DMS 273 (cell line): ENCODE results near the gene ESRP2.

ENCODE experiments used
- DNase-seq: peaks from one replicate; lab custom pipeline; 2025; ENCODE audit not compliant: unreplicated experiment; lab: John Stamatoyannopoulos, UW

Gene ESRP2

DNA sequence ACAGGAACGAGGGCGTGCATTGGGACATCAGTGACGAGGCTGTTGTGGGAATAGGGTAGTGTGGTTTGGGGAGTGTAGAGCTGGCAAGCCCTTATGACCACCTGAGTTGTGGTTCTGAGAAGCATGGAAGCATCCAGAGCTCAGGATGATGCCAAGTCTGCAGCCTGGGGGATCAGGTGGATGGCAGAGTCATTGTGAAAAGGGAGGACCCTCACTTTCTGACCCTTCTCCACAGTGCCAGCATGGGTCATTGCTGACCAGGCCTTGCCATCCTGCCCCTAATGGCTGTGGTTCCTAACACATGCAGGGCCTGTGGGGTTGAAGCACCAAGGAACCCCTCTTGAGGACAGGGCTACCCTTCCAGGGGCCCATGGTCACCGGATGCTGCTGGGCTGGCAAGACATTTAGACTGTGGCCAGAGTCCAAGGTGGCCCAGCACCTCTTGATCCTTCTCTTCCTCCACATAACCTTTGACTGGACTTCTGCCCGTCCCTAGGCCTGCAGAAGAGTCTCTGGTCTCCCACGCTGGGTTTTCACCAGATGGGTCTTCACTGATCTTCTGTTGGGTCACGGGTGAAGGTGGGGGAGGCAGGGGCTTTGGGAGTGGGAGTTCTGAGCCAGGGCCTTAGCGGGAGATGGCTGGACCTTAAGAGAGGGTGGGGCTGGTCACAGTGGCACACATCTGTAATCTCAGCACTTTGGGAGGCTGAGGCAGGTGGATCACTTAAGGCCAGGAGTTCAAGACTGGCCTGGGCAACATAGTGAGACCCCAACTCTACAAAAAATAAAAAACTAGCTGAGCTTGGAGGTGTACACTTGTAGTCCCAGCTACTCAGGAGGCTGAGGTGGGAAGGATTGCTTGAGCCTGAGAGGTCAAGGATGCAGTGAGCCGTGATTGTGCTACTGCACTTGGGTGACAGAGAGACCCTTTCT is 7.3 kb upstream of the ESRP2 start:
- no peak for DNase-seq

DNA sequence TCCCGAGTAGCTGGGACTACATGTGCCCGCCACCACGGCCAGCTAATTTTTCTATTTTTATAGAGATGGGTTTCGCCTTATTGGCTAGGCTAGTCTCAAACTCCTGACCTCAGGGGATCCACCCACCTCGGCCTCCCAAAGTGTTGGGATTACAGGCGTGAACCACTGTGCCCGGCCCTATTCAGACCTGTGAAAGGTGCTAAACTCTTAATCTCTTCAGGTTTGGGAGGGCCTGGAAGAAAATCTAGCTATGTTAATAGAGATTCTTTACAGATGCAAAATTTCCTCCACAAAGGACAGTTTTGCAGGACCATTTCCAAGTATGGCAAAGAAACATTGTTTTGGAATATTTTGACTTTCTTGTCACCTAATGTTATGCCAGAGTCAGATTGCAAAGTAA is 6.2 kb upstream of the ESRP2 start:
- DNase-seq: no peak

DNA sequence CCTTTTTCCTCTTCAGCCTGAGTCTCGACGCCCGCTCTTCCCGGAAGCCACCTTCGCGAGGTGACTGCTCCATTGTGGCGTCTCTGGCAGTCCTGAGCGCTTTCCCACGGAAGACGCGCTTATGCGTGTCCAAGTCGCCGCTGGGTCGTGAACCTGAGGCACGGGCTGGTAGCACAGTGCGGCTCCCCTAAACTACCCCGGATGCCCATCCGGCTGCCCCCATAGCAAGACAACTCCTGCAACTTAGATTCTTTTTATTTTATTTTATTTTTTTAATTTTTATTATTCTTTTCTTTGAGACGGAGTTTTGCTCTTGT is 2.1 kb upstream of the ESRP2 start:
- no peak for DNase-seq

DNA sequence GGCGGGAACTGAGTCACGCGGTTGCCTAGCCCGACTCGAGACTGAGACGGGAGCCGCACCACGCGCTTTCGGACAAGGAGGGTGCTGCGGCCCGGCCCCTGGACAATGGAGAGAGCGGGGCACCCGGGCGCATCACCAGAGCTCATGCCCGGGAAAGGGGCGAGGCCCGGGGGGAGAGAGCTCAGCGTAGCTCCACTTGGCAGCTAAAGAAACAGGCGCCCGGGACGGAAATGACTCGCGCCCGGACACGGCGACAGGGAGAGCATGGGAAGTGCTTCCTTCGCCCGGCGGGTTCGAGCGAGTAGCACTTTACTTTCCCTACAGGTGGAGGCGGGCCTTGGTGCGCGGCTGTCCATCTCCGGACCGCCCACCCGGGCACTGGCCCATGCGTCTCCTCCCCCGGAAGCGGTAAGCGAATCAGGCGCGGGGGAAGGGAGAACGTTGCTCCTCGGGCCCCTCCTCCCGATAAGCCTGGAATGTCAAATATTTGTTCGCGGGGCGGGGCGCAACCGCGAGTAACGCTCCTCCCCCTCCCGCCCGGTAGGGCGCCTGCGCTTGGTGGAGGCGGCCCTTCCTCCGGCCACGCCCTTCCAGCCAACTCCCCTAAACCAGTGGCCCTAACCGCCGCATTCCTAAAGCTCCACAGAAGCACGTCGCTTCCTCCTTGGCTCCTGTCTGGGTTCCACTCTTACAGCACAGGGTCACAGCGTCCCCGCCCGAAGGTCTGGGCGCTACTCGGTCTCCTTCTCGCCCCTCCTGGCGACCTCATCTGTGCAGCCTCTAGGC is 1.5 kb upstream of the ESRP2 start:
- DNase-seq: peak; percentile 99

DNA sequence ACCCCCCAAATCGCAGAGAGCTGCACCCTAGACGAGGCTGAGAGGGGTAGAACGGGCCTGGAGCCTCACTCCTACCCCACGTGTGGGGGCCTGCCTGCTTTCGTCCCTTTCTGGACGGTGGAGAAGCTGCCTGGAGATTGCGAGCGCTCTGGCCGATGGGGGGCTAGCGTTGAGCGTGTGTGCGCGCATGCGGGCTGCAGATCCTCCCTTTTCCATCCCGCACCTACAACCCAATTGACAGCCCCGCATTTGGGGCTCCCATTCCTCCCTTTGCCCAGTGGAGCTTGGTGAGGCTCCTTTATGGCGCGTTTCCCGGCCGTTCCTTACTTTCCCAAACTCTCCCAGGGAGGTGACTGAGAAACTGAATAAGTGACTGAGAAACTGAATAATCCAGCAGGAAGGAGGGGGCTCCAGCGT is 907 bp upstream of the ESRP2 start:
- DNase-seq: no peak

DNA sequence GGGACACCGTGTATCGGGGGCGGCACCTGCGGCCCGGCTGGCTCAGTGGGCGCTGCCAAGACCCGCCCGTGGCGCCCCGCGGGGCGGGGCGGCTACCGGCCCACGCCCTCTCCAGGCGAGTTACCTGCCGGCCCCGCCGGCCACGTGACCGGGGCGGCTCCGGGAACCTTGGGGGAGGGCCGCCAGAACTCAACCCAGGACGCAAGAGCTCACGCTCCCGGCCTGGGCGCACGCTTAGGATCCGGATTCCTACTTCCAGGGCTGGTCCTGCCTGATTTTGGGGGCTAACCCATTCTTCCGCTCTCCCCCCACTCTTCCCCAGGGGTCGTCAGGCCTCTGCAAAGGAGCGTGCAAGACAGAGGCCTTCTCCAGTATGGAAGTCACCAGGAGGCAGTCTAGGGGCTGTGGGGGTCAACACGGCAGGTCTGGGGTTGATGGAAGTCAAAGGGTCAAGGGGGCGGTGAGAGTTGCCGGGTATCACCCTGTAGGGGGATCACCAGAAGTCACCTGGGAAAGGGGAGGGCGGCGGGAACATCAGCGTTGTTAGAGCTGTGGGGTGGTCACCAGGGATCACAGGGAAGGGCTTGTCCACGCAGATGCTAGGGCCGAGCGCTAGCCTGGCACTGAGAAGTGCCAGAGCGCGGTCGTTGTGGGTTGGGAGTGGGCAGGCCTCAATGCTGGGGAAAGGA is 354 bp upstream of the ESRP2 start:
- peak; percentile 52 for DNase-seq

DNA sequence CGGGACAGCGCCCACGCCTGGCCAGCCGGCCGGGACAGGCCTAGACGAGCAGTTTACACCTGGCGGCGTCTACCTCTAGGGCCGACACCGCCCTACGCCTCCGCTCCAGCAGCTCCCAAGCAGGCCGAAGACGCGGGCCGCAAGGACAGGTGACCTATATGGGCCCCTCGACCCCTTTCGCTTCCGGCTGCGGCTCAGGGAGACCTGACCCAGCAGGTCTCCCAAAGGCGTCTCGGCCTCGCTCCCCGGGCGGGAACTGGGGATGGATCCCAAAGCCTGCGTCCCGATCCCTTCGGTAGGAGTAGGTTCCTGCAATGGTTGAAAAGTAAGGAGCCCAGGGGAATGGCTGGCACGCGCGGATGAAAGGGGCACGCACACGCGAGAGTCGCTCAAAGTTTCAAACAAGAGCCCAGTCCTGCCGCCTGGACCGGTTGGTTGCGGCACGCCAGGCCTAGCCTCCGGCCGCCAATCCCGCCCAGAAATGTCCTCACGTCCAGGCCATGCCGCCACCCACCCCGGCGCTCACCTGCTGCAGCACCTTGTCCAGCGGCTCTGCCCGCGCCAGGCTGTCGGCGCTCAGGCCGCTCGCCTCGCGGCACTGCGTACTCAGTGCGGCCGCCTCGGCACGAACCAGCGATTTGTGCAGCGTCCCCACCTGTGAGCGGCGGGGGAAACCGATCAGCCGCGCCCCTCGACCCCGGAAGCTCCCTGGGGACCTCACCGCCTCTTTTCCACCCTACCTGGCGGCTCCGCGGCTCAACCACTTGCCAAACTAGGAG is 630 bp downstream of the ESRP2 start:
- no peak for DNase-seq

DNA sequence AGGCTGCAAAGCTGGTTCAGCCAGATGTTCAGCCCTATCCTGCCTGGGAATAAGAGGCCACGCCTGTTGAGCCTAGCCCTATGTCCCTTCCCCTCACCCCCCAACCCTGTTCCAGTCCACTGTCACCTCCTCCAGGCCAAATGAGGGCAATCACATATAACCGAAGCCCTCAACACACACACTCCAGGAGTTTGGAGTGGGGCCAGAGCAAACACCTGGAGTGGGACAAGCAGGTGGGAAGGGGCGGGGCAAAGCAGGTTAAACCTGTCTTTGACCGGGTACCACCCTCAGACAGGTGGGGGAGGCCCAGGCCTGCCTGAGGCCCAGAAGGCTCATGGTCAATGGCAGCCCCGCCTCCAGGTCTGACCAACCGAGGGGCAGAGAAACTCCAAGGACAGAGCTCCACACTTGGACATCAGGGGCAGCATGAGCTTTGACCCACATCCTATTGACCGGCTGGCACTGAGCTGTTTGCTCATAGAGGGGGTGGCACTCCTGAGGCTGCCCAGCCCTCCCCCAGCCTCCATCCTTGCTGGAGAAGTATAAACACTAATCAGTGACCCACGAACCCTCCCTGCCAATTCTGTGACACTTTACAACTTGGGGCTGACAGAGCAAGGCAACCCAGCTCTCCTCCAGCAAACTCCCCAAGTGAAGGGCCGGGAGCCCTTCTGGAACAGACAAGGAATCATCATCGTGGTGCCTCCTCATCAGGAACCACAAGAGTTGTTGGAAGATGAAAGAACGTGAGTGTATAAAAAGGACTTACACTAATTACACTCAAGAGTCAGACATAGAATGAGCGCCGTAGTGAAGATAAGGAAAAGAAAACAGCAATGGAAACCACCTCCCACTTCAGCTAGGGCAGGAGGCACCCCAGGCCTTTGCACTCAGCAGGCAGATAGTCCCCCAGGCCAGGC is 1.5 kb downstream of the ESRP2 start:
- peak; percentile 49 for DNase-seq

DNA sequence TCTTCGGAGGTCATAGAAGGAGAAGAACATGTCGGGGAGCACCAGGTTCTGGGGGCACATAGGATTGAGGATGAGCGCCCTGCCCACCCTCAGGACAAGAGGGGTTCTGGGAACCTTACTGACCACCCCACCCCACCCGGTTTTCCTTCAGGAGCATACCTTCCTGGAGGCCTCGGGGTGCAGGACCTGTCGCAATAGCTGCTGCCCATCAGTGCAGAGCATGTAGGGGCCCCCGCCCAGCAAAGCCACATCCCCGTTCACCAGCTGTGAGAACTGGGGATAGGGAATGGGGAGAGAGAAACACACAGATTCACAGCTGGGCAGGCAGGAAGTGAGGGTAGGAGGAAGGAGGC is 2.1 kb downstream of the ESRP2 start:
- DNase-seq: no peak

DNA sequence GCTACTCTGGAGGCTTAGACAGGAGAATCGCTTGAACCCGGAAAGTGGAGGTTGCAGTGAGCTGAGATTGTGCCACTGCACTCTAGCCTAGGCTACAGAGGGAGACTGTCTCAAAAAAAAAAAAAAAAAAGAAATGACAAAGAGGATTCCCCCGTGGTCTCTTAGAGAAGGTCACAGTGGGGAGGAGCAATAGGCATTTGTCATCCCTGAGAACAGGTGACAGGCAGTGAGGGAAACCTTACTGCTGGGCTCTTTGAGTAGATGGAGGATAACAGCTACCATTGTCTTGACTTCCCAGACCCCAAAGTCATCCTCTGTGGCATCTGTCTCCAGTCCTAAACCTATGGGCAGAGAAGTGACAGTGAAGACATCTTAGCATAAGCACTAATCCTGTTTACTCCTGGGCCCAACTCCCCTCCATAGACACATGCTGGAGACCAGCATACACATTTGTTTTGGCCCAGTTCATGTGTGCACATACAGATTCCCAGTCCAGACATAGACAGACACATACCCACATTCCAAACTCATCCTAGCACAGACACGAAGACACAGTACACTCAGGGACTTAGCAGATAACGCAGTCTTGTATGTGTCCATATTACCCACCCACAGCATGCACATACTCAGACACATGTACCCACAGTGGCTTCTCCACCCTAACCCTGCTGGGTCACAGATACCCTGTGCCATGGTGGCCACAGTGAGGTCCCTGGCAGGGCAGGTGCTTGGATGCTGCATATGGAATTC is 2.7 kb downstream of the ESRP2 start:
- no peak for DNase-seq

DNA sequence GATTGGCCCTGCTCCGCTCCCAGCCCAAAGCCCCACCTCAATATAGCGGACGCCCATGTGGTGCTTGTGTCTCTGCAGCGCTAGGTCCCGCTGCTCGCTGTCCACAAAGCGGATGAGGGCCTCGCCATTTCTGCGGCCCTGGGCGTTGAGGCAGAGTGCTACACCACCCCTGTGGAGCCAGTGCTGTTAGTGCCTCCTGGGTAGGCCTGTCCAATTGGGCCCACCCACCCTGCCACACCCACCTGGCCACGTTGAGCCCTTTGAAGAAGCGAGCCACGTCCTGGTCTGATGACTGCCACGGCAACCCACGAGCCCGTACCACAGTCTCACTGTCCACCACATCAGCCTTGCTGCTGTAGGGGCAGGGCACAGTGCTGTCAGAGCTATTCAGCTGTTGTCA is 3.6 kb downstream of the ESRP2 start:
- no peak for DNase-seq

DNA sequence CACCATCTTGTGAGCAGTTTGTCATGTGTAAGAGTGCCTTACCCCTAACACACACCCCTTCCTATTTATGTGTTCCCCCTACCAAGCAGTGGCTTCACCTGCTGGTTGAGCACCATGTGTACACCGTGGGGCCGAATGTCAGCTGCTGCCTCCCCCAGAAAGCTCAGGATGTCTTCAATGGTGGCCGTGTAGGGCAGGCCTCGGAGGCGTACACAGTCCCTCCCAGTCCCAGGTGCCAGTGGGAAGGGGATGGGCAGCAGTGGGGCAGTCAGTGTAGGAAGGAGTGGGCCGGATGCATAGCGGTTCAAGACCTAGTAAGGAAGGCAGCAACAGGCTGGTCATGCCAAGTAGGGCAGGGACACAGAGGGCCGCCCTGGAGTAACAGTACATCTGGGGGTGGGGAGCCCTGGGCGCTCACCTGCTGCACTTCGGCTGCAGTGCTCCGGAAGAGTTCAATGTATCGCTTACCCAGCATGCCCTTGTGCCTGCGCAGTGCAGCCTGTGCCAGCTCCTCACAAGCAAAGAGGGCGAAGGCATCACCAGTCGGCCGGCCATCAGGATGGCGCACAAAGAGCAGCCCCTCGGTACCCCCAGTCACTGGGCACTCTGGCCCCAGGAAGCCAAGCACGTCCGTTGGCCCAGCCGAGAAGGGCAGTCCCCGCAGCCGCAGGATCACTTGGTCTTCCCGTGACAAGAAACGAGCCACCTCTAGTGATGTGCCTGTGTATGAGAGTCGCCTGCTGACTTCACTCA is 4.4 kb downstream of the ESRP2 start:
- DNase-seq: no peak

DNA sequence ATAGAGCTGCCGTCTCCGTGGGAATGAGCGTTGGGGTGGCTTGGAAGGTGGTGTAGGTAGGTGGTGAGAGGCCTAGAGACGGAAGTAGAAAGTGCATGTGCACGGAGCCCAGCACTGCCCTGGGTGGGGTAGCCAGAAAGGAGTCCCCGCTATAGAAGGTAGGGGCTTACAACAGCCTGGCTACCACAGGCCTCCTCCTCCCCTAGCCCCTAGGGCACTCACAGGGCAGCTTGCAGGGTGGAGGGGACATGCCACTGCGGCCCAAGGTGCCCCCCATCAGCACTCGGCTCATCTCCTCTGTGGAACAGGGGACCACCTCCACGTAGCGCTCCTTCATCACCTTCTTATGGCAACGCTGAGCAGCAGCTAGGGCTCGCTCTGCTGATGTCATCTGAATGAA is 5.0 kb downstream of the ESRP2 start:
- DNase-seq: no peak

DNA sequence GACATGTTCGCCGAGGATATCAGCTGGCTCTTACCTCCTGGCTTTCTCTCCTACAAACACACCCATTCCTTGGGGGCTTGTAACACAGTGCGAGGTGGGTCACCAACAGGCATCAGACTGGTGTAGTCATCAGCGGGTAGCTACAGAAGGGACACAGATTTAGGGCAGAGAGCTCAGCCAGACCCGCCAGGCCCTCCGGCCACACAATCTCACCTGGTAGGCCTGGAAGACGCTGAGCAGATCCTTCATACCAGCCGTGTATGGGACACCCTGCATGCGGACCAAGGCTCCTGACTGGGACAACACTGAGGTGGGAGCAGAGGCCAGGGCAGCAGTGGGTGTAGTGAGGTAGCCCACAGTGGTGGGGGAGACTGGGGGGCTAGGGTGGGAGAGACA is 5.8 kb downstream of the ESRP2 start:
- no peak for DNase-seq

DNA sequence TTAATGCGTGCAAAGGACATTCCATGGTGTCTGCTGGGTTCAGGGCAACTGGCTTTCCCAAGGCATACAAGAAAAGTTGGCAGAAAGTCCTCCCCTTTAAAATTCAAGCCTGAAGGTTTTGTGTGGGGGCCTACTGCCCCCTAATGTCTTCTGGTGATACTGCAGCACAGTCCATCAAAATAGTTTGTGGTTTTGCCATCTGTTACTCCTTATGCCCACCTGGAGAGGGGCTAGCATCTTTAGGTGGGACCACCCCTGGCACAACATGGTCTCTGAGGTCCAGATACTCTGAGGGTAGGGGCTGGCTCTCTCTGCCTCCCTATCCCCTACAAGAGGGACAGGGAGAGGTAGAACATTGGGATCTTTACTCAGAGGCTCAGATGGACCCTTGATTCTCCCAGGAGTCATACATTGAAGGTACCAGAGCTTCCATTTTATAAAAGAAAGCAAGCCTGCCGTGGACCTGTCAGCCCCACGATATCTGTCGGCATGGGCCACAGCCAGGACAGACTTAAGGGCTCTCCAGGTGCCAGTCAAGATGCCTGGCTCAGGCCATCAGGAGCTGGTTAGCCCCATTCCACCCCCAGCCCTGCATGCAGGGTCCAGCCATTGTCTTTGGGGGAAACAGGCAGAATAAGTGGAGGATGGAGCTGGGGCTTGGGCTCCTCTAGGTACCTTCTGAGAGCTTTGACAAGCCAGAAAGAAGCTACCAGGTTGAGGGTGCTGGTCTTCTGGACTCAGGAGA is 6.3 kb downstream of the ESRP2 start:
- peak; percentile 88 for DNase-seq

DNA sequence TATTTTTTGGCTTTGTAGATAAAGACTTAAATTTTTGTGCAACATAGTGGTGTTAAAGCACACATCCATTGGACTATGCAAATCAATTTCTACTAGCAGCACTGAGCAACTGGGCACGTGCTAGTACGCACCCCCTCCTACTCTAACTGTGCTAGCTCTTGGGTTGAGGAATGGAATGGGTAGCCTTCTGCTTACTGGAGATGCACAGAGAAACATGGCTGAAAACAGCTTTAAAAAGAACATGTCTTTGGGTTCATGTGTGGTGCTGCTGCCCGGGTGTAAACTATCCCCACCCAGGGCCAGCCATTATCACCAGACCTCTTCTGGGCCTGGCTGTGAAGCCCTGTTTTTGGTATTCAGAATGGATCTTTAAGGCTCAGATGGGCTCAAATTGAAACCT is 7.3 kb downstream of the ESRP2 start:
- no peak for DNase-seq

DNA sequence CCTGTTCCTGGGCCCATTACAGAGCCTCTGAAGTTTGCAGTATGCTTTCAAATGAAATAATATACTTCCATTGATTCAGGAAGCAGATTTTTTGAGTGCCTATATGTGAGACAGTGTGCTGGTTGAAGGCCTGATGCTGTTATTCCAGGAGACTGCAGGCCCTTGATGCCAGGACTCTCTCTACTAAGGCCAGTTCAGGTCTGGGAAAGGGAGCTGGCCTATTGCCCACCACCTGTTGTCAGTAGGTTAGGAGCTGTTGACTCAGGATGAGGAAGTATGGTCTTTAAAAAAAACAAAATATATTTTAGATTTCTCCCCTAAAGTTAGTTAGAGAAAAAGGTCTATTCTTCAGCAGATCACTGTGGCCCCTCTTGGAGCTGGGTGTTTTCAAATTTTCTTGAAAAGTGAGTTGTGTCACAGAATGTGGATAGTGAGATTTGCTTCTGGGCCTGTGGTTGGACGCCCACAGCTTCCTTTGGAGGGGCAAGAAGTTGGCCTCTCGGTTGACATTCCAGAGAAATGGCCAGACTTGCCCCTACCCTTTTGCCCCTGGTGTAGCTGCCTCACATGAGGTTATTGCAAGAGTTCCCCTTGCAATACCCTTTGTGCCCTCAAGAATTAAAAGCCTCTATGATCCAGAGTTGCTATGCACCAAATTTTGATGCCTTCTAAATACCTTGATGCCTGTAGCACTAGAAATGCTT is 7.9 kb downstream of the ESRP2 start:
- peak; percentile 43 for DNase-seq
